GM18526 (cell line): ENCODE results near the gene VTN.

Experiments
- POLR2A ChIP-seq: IDR thresholded peaks from 3 replicates; pipeline ENCODE4 v1.6.1; 2011; ENCODE audit not compliant: insufficient read length; ENCODE audit errors: extremely low read depth

VTN gene

GRCh38 chr17:28399808-28400207 is 29.7 kb upstream of the VTN start:
- no peak for TF ChIP-seq POLR2A

DNA sequence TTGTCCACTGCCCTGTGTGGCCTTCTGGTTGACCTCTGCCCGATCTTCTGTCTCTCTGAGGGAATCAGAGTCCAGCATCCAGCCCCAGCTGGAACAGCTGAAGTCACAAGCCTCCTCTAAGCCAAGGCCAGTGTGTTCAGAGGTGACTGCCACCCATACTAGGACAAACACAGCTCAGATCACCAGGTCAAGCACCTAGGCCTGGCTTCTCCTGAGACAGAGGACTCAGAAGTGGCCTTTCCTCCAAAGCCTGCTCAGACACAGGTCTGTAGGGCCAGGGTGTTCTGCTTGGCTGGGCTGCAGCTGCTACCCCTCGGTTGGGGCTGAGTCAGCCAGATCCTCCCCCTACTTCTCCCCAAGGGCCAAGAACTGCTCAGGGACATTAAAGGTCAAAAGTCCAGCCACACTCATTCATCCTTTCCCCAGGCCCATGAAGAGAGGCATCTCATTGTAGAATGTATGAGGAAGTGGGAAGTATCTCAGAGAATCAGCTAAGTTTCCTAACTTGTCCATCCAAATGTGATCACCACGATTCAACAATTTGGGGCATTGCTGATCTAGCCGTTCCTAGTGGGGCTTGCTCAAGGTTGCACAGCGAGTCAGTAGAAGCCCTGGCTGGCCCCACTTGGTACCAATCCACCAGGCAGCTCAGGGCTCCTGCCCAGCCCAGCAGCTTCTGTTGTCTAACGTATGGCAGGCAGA is 28.3 kb upstream of the VTN start:
- TF ChIP-seq POLR2A = no peak

DNA sequence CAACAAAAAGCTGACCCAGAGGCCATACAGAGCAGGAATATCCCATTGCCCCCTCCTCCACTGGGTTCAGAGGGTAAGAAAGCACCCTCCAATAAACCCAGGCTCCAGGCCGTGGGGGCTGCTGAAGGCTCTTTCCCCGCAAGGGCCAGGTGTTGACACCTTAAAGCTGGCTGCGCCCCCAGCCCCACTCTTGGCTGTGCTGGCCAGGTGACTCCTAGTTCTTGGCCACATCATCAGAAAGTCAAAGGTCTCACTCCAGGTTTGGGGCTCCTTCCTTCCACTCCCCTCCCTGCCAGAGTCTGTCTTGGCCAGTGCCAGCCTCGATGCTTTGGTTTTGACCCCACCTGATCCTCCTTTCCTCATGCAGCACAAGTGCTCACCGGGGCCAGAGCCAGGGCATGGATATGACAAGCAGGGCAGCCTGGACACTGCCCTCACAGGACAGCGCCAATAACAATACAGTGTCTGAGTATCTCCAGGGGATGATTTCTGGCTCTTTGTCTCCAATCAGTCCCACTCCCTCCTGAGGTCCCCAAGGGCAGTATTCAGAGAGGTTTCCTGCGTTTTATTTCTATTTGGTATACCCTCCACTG is 27.7 kb upstream of the VTN start:
- TF ChIP-seq POLR2A = no peak

DNA sequence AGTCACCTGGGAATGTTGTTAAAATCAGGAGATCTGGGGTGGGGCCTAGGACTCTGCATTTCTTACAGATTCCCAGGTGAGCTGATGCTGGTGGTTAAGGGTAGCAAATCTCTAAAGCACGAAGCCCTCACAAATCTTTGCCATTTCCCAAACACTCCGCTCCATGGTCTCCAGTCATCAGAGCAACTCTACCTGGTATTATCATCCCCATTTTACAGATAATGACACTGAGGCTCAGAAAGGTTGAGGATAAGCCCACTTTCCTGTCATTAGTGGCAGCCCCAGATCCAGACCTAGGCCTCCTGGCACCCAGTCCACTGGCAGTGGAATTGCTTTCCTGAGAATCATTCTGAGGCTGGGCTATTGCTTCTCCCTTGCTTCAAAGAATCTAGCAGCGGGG is 27.2 kb upstream of the VTN start:
- no peak for TF ChIP-seq POLR2A

DNA sequence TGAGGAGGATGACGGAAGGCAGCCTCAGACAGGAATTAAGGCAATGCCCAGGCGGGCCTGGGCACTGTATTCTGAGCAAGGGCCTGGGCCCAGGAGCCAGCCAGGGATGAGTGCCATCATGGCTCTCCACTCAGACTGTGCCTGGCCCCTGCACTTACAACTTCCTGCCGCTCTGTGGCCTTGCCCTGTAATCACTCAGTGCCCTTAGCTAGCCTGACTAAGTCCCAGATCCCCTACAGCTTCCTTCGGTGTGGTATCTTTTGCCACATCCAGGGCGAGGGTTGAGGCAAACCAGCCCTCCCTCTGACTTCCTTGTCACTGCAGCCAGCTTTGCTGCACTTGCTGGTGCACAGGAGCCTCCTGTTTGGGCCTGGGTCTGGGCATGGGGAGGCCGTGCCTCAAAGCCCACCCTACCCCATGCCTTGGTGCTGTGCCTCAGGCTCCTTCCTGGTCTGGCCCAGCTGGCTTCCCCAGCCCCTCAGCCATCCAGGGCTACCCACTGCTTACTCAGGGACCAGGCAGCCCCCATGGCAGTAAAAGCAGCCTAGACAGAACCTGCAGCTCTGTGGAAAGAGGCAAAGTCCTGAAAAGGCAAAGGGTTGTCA is 26.6 kb upstream of the VTN start:
- no peak for TF ChIP-seq POLR2A

DNA sequence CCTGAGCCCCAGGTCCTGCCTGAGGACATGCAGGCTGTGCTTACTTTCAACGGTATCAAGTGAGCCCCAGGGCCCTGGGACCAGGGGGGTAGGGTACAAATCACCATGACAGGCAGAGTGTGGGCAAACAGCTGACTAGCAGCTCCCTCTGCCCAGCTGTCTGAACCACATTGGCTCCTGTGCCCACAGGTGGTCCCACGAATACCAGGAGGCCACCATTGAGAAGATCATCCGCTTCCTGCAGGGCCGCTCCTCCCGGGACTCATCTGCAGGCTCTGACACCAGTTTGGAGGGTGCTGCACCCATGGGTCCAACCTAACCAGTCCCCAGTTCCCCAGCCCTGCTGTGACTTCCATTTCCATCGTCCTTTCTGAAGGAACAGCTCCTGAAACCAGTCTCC is 25.9 kb upstream of the VTN start:
- TF ChIP-seq POLR2A = no peak

GRCh38 chr17:28395426-28395825 is 25.3 kb upstream of the VTN start:
- no peak for TF ChIP-seq POLR2A

DNA sequence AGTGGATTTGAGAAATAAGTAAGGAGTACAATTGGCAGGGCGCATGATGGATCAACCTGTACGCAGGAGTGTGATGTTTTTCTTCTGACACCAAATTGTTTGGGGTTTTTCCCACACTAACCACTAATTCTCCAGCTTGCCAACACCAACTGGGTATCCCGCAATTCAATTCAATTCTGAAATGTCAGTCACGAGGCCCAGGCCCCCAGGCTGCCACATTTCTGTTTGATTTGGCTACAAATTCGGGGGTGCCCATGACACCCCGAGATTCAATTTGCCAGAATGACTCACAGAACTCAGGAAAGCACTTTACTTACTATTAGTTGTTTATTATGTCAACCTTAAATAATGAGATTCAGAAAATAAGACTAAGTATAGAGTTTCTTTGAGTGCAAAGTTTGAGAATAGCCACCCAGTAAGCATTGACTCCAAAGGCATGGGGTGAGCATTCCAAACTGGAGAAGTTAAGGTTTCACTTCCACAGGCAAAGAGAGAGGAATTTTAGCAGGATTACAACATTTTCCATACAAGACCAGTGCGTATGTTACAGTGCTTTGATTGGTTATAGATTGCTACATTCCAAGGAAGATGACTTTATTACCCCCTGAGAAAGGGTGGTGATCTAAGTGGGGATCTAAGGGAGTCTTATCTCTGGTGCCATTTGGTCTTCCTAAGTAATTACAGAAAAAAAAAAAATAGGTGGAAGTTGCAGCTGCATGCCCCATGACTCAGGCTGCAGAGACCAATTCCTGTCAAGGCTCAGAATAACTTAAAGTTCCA is 24.4 kb upstream of the VTN start:
- TF ChIP-seq POLR2A = no peak

DNA sequence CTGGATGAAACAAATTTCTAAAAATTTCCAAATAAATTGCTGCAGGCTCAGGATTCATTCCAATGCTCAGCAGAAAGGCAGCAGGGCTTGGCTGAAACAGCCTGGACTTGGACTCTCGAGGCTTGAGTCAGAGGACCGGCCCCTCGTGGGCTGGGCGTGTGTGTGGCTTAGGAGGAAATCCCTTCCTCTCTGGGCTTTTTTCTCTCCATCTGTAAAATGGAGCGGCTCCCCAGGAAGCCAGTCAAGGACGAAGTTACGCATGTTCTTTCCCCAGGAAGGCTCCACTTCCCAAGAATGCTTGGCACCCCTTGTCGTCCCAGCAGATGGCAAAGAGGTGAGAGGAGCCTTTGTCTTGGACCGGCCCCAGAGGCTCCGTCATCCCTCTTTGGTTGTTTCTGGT is 22.4 kb upstream of the VTN start:
- TF ChIP-seq POLR2A = no peak

GRCh38 chr17:28391401-28391800 is 21.3 kb upstream of the VTN start:
- TF ChIP-seq POLR2A = no peak

DNA sequence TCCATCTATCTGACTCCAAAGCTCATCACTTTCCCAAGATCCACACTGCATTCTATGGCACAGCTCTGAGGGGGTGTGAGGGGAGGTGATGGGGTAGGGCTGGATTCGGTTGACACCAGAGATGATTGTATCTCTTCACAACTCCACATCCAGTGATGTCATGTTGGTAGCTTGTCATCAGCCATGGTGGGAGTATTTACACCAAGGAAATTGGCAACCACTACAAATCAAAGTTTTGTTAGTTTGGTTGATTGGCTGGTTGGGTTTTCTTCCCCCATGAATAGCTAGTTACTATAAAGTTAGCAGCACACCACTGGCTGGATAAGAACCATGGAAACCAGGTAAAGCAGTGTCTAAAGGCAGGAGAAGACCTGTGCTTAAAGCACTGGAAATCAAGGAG is 20.9 kb upstream of the VTN start:
- TF ChIP-seq POLR2A = no peak

DNA sequence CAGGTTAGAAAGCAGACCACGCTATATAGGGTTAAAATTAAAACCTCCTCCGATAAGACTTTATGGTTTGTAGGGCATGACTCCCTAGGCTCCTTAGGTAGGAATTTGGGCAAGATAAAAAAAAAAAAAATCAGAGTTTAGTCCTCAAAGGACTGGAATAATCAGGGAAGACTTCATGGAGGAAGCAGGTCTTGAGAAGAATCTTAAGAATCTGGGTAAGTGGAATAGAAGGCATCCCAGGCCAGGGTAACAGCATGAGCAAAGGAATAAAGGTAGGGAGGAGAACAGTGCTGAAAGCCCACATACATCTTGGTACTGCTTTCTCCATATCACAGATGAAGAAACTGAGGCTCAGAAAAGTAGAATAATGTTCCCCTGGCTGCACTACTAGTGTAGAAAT is 20.5 kb upstream of the VTN start:
- no peak for TF ChIP-seq POLR2A

DNA sequence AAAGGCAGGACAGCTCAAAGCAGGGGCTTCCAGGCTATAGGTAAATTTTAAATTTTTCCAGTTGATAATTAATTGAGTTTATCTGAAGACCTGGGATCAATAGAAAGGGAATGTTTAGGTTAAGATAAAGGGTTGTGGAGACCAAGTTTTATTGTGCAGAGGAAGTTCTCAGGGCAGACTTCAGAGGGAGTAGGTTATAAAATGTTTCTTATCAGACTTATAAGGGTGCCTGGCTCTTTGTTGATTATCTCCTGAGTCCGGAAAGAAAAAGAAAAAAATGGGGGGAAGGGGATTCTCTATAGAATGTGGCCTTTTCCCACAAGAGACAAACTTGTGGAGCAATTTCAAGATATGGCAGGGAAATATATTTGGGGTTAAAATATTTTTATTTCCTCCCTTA is 20.0 kb upstream of the VTN start:
- no peak for TF ChIP-seq POLR2A

GRCh38 chr17:28388106-28388505 is 18.0 kb upstream of the VTN start:
- no peak for TF ChIP-seq POLR2A

DNA sequence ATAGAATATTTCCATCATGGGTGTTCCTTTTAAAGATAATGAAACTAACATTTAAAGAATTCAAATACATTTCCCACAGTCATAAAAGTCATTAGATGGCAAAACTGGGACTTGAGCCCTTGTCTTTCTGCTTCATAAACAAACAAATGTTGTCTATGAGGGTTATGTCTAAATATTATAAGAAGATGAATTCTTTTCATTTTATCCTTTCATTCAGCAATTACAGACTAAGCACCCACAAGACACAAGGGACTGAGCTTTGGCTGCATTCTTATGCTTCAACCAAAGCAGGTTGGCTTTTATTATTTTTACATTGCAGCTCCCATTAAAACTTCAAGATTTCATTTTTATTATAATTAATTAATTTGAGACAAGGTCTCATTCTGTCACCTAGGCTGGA is 16.3 kb upstream of the VTN start:
- TF ChIP-seq POLR2A = no peak

DNA sequence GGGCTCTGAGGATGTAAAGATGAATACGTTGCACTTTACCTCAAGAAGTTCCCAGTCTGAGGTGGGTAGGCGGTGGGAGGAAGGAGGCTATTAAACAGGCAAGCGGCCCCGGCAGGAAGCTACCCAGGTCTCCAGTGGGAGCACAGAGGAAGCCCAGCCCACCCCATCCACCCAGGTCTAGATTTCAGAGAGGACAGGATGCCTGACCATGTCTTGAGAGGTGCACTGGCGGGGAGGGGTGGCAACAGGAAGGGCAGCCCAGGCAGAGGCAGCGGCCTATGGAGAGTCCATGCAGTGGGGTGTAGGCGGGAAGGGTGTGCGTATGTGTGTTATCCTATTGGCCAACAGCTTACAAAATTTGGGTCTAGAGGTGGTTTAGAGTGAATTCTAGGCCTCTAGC is 15.3 kb upstream of the VTN start:
- TF ChIP-seq POLR2A = no peak
